ENCODE results near the gene ZBTB16.

ZBTB16 gene

DNA sequence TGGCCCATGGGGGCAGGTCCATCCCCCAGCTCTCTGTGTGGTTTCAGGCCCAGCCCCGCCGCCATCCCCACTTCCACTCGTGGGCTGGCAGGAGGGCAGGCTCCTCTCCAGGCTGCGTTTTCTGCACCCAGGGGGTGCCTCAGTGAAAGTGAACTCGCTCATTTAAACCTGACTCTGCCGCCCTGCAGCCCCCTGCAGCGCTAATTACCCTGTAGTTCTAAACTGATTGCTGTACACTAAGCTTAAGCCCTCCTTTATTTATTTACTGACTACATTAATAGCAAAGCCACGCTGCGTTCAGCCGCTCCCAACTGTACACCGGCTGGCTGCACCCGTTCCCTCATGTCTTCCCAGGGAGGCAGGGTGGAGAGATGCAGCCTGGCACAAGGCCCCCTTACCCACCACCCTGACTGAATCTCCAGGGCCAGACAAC is 200.1 kb downstream of the ZBTB16 start:
- DNase-seq (ENCODE audit: low read depth, low spot score): no peak

DNA sequence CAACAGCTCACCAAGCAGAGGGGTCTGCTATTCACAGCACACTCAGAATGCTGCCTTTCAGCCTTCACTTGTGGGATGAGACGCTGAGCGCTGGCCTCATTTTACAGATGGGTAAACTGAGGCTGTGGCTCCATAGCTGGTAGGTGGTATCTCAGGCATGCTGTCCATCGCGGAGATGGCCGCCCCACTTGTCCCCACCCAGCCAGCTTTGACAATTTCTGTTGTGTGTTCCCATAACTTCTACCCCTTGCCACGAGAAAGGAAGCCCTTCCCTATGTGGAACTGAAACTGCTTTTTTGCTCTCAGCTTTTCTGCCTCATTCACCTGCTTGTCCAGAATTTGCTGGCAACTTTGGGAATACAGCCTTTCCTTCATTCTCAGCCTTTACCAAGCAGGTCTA is 200.6 kb downstream of the ZBTB16 start:
- DNase-seq (ENCODE audit: low read depth, low spot score): no peak

- no peak for DNase-seq (ENCODE audit: low read depth, low spot score)
These were observed 201.0 kb downstream of the ZBTB16 start for GRCh38 chr11:114260483-114260882.

DNA sequence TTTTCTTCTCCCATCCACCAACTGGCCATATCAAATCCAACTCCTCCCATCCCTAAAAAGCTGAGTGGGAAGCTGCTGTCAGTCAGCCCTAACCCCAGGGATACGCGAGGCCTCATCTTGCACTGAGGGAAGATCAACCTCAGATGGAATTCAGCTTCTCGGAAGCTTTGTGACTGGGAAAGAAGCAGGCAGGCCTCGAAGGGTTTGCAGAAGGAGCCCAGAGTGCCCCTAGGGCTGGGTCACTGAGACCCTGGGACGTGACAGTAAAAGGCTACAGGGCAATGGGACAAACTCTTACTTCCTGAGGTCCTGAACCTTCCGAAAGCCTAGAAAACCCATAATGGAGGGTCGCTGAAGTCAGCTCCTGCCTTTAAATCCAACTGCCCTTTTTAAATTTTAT is 202.3 kb downstream of the ZBTB16 start:
- no peak for DNase-seq (ENCODE audit: low read depth, low spot score)

DNA sequence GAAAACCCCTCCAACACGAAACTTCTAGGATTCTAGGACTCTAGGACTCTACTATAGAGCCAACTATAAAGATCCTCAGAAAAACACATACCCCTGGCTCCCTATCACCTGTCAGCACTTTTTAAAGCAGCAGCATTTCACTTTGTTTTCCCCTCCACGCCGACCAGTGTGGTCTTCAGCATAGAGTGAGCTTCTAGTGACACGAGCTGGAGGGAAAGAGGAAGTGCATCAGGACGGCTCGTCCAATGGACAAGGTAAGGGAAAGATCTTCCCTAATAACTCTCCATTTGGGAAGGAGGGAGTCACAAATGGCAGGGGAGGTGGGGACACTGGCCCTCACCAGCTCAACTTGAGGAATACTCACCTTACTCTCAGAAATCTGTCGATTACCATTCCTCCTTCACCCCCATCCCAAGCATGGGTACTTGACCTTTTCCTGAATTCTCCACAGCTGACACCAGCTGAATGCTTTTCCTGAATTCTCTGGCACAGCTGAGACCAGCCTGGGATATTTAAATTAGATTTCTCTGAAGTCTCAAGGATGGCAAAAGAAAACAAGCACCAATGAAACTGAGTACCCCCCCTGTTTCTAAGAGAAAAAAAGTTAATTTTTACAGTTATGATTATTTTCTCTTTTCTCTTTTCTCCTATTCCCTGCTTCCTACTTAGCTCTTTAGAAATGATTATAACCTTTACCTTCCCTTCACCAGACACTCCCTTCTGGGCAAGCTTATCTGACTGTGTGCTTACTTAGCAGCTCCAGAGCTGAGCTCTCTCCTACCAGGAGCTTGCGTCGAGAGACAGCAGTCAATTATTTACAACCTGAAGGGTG is 203.4 kb downstream of the ZBTB16 start:
- DNase-seq (ENCODE audit: low read depth, low spot score): no peak

GRCh38 chr11:114263513-114264170 is 204.1 kb downstream of the ZBTB16 start:
- no peak for DNase-seq (ENCODE audit: low read depth, low spot score)

DNA sequence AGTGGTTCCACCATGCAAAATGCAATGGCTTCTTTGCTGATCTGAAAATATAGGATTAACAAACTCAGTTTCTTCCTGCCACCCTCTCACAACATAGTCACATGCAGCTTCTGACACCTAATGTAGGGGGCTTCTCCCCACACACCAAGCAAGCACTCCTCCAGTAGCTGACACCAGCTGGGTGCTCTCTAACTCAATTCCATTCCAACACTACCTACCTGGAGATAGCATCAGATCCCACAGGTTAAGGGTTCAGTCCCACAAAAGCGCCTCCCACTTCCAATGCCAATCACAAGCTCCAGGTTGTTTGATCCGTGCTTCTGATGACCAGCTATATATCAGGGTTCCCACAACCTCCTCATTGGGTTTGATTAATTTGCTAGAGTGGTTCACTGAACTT is 204.9 kb downstream of the ZBTB16 start:
- DNase-seq (ENCODE audit: low read depth, low spot score): no peak

- DNase-seq (ENCODE audit: low read depth, low spot score): no peak
These were observed 205.8 kb downstream of the ZBTB16 start for GRCh38 chr11:114265122-114265878.

GRCh38 chr11:114269498-114269897 is 210.0 kb downstream of the ZBTB16 start:
- DNase-seq (ENCODE audit: low read depth, low spot score): no peak

DNA sequence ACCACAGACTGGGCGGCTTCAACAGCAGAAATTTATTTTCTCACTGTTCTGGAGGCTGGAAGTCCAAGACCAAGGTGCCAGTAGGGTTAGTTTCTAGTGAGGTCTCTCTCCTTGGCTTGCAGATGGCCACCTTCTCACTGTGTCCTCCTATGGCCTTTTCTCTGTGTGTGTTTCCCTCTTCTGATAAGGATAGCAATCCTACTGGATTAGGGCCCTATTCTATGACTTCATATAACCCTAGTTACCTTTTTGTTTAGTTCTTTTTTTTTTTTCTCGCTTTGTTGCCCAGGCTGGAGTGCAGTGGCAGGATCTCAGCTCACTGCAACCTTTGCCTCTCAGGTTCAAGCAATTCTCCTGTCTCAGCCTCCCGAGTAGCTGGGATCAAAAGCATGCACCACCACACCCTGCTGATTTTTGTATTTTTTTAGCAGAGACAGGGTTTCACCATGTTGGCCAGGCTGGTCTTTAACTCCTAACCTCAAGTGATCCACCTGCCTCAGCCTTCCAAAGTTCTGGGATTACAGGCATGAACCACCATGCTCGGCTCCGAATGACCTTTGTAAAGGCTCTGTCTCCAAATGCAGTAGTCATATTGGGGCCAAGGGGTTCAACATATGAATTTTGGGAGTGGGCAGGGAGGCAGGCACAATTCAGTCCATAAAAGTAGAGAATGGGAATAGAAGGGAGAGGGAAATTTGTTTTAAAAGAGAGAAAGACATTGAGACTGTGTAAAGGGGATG is 211.2 kb downstream of the ZBTB16 start:
- DNase-seq (ENCODE audit: low read depth, low spot score): no peak

DNA sequence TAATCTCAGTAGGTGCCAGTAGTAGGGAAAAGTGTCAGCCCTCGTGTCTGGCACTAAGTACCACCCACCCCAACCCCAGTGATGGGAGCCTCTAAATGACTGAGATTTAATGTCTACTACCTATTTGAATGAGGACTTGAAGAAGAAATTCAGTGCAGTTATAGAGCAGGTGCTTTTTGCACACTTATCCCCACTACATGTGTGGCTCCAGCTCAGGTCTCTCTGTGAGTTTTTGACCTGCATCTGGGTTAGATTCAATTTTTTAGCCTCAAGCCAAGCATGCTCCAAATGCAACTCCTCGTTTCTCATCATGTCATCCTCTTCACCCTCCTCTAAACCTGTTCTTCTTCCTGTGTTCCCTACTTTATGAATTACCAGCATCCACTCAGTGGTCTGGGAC is 211.8 kb downstream of the ZBTB16 start:
- DNase-seq (ENCODE audit: low read depth, low spot score): no peak

- DNase-seq (ENCODE audit: low read depth, low spot score): no peak
These were observed 212.8 kb downstream of the ZBTB16 start for GRCh38 chr11:114272311-114272710.

GRCh38 chr11:114273071-114273470 is 213.6 kb downstream of the ZBTB16 start:
- DNase-seq (ENCODE audit: low read depth, low spot score): no peak

GRCh38 chr11:114273890-114274635 is 214.6 kb downstream of the ZBTB16 start:
- no peak for DNase-seq (ENCODE audit: low read depth, low spot score)

DNA sequence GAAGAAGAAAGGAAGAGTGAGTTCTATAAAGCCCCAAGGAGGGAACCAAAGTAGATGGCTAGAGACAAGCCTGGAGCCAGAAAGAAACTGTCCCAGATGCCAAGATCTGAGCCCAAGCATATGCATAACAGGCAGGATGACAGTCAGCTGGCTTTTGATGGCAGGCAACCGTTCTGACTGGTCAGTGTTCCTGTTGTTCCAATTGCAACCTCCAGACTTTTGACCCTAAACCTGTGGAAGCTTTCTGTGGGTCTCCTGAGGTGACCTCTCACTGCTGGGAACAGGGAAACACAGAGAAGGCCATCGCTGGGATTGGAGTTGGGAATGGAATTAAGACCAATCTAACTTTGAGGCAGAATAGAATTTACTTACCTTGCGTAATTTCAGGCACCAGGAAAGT is 215.1 kb downstream of the ZBTB16 start:
- no peak for DNase-seq (ENCODE audit: low read depth, low spot score)

- DNase-seq (ENCODE audit: low read depth, low spot score): no peak
These were observed 215.8 kb downstream of the ZBTB16 start for GRCh38 chr11:114275280-114275679.

- DNase-seq (ENCODE audit: low read depth, low spot score): no peak
These were observed 216.6 kb downstream of the ZBTB16 start for GRCh38 chr11:114276077-114276476.

DNA sequence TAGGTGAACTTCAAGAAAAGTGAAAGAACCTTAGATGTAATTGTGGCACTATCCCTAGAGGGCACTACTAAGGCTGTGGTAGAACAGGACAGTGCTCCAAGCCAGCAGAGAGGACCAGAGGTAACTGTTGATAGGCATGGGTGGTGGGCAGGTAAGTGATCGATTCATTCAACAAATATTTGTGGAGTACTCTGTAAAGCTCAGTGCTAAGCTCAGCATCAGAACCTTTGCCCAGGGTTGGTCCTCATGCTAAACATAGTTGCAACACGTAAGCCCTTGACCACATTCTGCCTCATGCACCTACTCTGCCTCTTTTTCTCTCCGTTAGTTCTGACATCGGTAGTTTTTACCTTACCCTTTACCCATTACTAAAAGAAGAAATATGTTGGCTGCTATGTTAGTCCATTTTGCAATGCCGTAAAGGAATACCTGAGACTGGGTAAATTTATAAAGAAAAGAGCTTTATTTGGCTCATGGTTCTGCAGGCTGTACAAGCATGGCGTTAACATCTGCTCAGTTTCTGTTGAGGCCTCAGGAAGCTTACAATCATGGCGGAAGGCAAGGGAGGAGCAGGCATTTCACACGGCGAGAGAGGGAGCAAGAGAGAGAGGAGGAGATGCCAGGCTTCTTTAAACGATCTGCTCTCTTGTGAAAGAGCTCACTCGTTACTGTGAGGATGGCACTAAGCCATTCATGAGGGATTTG is 218.3 kb downstream of the ZBTB16 start:
- no peak for DNase-seq (ENCODE audit: low read depth, low spot score)

DNA sequence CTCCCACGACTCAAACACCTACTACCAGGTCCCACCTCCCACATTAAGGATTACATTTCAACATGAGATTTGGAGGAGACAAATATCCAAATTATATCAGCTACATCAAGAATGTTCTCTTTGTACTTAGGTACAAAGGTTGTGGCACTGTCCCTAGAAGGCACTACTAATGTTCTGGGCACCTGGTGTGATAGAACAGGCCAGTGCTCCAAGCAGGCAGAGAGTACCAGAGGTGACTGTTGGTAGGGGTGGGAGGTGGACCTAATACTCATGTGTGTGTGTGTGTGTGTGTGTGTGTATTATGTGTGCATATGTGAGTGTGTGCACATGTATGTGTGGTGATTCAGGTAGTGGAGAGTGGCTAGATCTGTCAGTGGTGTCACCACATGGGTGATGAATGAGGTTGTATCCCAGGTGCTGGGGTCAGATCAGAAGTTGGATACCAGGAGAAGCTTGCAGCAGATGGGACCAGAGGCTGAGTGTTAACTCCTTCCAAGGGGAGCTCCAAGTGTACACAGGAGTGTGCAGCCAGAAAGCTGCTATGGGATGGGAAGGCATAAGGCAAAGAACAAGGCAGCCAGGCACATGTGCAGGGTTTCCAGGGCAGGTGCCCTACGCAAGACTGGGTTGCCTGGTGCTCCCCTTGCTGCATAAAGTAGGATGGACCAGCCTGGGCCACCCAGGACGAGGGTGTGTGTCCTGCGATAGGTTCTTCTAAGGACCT is 219.0 kb downstream of the ZBTB16 start:
- DNase-seq (ENCODE audit: low read depth, low spot score): no peak
